Liver (tissue), 9 donors: Measurements from ENCODE around the gene ABRACL. TPM values are rescaled to one million over a fixed set of nuclear protein-coding genes. Genes with fewer than 3 reads are reported as not detected.
"Not testable (repeated sequence)": the region's sequence is repeated elsewhere in the genome, so short reads cannot be mapped to it uniquely, and the experiment has no call there.

ENCODE experiments used
- DNase-seq: peaks from one replicate; pipeline ENCODE4 v3.0.0-alpha.2; 2017; ENCODE audit warnings: low spot score
- H3K27ac ChIP-seq, 2 donors: one replicate each; pipeline ENCODE4 v1.7.0; 2013; ENCODE audit warnings: inconsistent platforms in 2 of 2, low read length in 2 of 2, control low read depth in 1 of 2, low read depth in 1 of 2, mild to moderate bottlenecking in 1 of 2
- H3K27me3 ChIP-seq, 4 donors: one replicate each; pipeline versions ENCODE4 v1.6.1 to v1.7.0; 2013; ENCODE audit warnings: low read length in 3 of 4, inconsistent platforms in 1 of 4, mild to moderate bottlenecking in 1 of 4, moderate library complexity in 1 of 4; ENCODE audit not compliant: control insufficient read depth in 4 of 4, insufficient read depth in 4 of 4
- H3K36me3 ChIP-seq, 4 donors: one replicate each; pipeline versions ENCODE4 v1.6.1 to v1.7.0; 2013; ENCODE audit warnings: low read length in 3 of 4, mild to moderate bottlenecking in 3 of 4, low read depth in 1 of 4, moderate library complexity in 1 of 4; ENCODE audit not compliant: control insufficient read depth in 4 of 4, insufficient read depth in 3 of 4
- H3K4me1 ChIP-seq, 4 donors: one replicate each; pipeline versions ENCODE4 v1.6.1 to v1.7.0; 2013; ENCODE audit warnings: low read length in 3 of 4, mild to moderate bottlenecking in 3 of 4, moderate library complexity in 1 of 4; ENCODE audit not compliant: control insufficient read depth in 4 of 4, insufficient read depth in 4 of 4
- H3K4me3 ChIP-seq, 3 donors: one replicate each; pipeline versions ENCODE4 v1.6.1 to v1.7.0; 2013; ENCODE audit warnings: low read length in 3 of 3, control low read depth in 1 of 3, low read depth in 1 of 3, mild to moderate bottlenecking in 1 of 3
- H3K9ac ChIP-seq, 2 donors: one replicate each; pipeline ENCODE4 v1.7.0; 2013; ENCODE audit warnings: low read length in 2 of 2, mild to moderate bottlenecking in 2 of 2, moderate library complexity in 2 of 2, control low read depth in 1 of 2, low read depth in 1 of 2
- H3K9me3 ChIP-seq, 4 donors: one replicate each; pipeline versions ENCODE4 v1.6.1 to v1.7.0; 2013; ENCODE audit warnings: low read length in 3 of 4; ENCODE audit not compliant: control insufficient read depth in 4 of 4
- CTCF ChIP-seq: fragments of 150-350 bp; IDR thresholded peaks from 2 replicates; pipeline ENCODE4 v1.5.1; 2017; ENCODE audit warnings: improper control_type of control experiment, low read depth, low read length; ENCODE audit not compliant: missing input control
- EGR1 ChIP-seq, 2 donors: IDR thresholded peaks; 2 replicates each; pipeline ENCODE4 v1.6.1; 2016 to 2018; ENCODE audit warnings: antibody characterized with exemption in 2 of 2, low read depth in 2 of 2
- FOXA1 ChIP-seq: IDR thresholded peaks from 2 replicates; pipeline ENCODE4 v1.6.1; 2016; ENCODE audit warnings: antibody characterized with exemption
- FOXA2 ChIP-seq: IDR thresholded peaks from 2 replicates; pipeline ENCODE4 v1.6.1; 2016; ENCODE audit warnings: antibody characterized with exemption
- GABPA ChIP-seq, 2 donors: IDR thresholded peaks in 1 of 2; conservative IDR thresholded peaks in 1 of 2; 2 replicates each; pipeline ENCODE4 v1.6.1; 2016; ENCODE audit warnings: antibody characterized with exemption in 2 of 2, mild to moderate bottlenecking in 1 of 2, moderate library complexity in 1 of 2
- HNF4A ChIP-seq, 2 donors: conservative IDR thresholded peaks; 2 replicates each; pipeline ENCODE4 v1.6.1; 2016; ENCODE audit warnings: antibody characterized with exemption in 2 of 2, mild to moderate bottlenecking in 2 of 2
- HNF4G ChIP-seq: IDR thresholded peaks from 2 replicates; pipeline ENCODE4 v1.6.1; 2016; ENCODE audit warnings: antibody characterized with exemption
- JUND ChIP-seq, 2 donors: IDR thresholded peaks; 2 replicates each; pipeline ENCODE4 v1.6.1; 2016; ENCODE audit warnings: antibody characterized with exemption in 2 of 2
- NR2F2 ChIP-seq: IDR thresholded peaks from 2 replicates; pipeline ENCODE4 v1.6.1; 2016; ENCODE audit warnings: antibody characterized with exemption
- RAD21 ChIP-seq, 2 donors: IDR thresholded peaks; 2 replicates each; pipeline ENCODE4 v1.6.1; 2016; ENCODE audit warnings: antibody characterized with exemption in 2 of 2, mild to moderate bottlenecking in 2 of 2
- RXRA ChIP-seq, 2 donors: IDR thresholded peaks; 2 replicates each; pipeline ENCODE4 v1.6.1; 2017 to 2018; ENCODE audit warnings: antibody characterized with exemption in 2 of 2, mild to moderate bottlenecking in 1 of 2
- SP1 ChIP-seq: IDR thresholded peaks from 2 replicates; pipeline ENCODE4 v1.6.1; 2018; ENCODE audit warnings: antibody characterized with exemption, mild to moderate bottlenecking
- TAF1 ChIP-seq: conservative IDR thresholded peaks from 2 replicates; pipeline ENCODE4 v1.6.1; 2016; ENCODE audit warnings: antibody characterized with exemption, mild to moderate bottlenecking
- YY1 ChIP-seq: IDR thresholded peaks from 2 replicates; pipeline ENCODE4 v1.6.1; 2016; ENCODE audit warnings: antibody characterized with exemption, mild to moderate bottlenecking
- ZBTB33 ChIP-seq: IDR thresholded peaks from 2 replicates; pipeline ENCODE4 v1.6.1; 2016; ENCODE audit warnings: antibody characterized with exemption
- WGBS: extraction: QIAGEN DNeasy Blood & Tissue Kit; methylation state at CpG from one replicate; pipeline ENCODE4 v1.1.7; 2013; 5-methylcytosine and 5-hydroxymethylcytosine counted together
- polyA plus RNA-seq, 2 donors: library from polyadenylated mRNA; stranded (reverse) in 1 of 2; unstranded in 1 of 2; fragments of 200-250 nt in 1 of 2; fragments of >200 nt in 1 of 2; fragmentation: Nextera tagmentation in 1 of 2; extraction: Ambion mirVana in 1 of 2; gene quantifications; one replicate each; pipeline versions ENCODE4 v1.2.1 to v1.2.3, GENCODE V29; 2013 to 2015
- total RNA-seq, 2 donors: library from RNA; depleted of rRNA; stranded (reverse); fragments of >200 nt; gene quantifications; one replicate each; pipeline ENCODE4 v1.2.3, GENCODE V29; 2014
- TF ChIP-seq, protein P1 (sequence below): IDR thresholded peaks from 2 replicates; pipeline ENCODE4 v1.6.1; 2016; ENCODE audit warnings: antibody characterized with exemption
- TF ChIP-seq, protein P2 (sequence below): IDR thresholded peaks from 2 replicates; pipeline ENCODE4 v1.6.1; 2016; ENCODE audit warnings: antibody characterized with exemption, mild to moderate bottlenecking
- TF ChIP-seq, protein P3 (sequence below): IDR thresholded peaks from 2 replicates; pipeline ENCODE4 v1.6.1; 2016; ENCODE audit warnings: antibody characterized with exemption
- donor health status: healthy.
- donor health status: healthy.
- donor health status: healthy.
- donor health status: healthy.
- donor health status: healthy.

The ABRACL gene
- total and polyA plus RNA-seq, 4 donors: 14.2 to 66.3 (median 26.8) TPM

GRCh38 chr6:138993410-138993809 lies 35.1 kb upstream of the ABRACL start:
- TF ChIP-seq YY1: peak; percentile 40
- TF ChIP-seq, protein P1, sequence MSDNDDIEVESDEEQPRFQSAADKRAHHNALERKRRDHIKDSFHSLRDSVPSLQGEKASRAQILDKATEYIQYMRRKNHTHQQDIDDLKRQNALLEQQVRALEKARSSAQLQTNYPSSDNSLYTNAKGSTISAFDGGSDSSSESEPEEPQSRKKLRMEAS: peak; percentile 39
- peak; percentile 89 for TF ChIP-seq RXRA (IDR thresholded peaks at IDR 0.05)
- peak; percentile 87 to 88 for TF ChIP-seq HNF4A (conservative IDR thresholded peaks at IDR 0.05)
- peak in 1 of 2 donors; percentile 58 for TF ChIP-seq JUND (IDR thresholded peaks at IDR 0.05)
- TF ChIP-seq ZBTB33: peak; percentile 35
- TF ChIP-seq SP1: peak; percentile 79
- TF ChIP-seq HNF4G: peak; percentile 25
- H3K4me3 ChIP-seq, H3K9me3 ChIP-seq, H3K27me3 ChIP-seq, H3K9ac ChIP-seq, DNase-seq, H3K27ac ChIP-seq, H3K36me3 ChIP-seq: not testable (repeated sequence)
- WGBS: 30% methylated on average over 1 of the region's 1 CpG
- H3K4me1 ChIP-seq: peaks cover 17 to 68% (median 57%) of the 10 kb centered on the region in 4 donors

GRCh38 chr6:138996524-138996923 lies 32.0 kb upstream of the ABRACL start:
- no peak overlapping the region for H3K27ac ChIP-seq
- H3K27me3 ChIP-seq: no peaks in the 10 kb centered on the region
- H3K4me1 ChIP-seq: peaks cover 15 to 50% (median 42%) of the 10 kb centered on the region in 4 donors
- H3K9me3 ChIP-seq: no peaks in the 10 kb centered on the region
- no peaks in the 10 kb centered on the region for H3K36me3 ChIP-seq
- H3K9ac ChIP-seq: no peak overlapping the region
- DNase-seq: no peak
- WGBS: 31% methylated on average over 3 of the region's 3 CpGs
- H3K4me3 ChIP-seq: no peak overlapping the region
- peak in 1 of 2 donors; percentile 21 for TF ChIP-seq RAD21 (IDR thresholded peaks at IDR 0.05)
- TF ChIP-seq NR2F2: no peak
- peak in 1 of 2 donors; percentile 66 for TF ChIP-seq EGR1 (IDR thresholded peaks at IDR 0.05; ENCODE audit: low read depth in 2 of 2)
- TF ChIP-seq CTCF: no peak
- peak; percentile 65 for TF ChIP-seq YY1
- TF ChIP-seq, protein P2, sequence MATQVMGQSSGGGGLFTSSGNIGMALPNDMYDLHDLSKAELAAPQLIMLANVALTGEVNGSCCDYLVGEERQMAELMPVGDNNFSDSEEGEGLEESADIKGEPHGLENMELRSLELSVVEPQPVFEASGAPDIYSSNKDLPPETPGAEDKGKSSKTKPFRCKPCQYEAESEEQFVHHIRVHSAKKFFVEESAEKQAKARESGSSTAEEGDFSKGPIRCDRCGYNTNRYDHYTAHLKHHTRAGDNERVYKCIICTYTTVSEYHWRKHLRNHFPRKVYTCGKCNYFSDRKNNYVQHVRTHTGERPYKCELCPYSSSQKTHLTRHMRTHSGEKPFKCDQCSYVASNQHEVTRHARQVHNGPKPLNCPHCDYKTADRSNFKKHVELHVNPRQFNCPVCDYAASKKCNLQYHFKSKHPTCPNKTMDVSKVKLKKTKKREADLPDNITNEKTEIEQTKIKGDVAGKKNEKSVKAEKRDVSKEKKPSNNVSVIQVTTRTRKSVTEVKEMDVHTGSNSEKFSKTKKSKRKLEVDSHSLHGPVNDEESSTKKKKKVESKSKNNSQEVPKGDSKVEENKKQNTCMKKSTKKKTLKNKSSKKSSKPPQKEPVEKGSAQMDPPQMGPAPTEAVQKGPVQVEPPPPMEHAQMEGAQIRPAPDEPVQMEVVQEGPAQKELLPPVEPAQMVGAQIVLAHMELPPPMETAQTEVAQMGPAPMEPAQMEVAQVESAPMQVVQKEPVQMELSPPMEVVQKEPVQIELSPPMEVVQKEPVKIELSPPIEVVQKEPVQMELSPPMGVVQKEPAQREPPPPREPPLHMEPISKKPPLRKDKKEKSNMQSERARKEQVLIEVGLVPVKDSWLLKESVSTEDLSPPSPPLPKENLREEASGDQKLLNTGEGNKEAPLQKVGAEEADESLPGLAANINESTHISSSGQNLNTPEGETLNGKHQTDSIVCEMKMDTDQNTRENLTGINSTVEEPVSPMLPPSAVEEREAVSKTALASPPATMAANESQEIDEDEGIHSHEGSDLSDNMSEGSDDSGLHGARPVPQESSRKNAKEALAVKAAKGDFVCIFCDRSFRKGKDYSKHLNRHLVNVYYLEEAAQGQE: no peak
- TF ChIP-seq, protein P3, sequence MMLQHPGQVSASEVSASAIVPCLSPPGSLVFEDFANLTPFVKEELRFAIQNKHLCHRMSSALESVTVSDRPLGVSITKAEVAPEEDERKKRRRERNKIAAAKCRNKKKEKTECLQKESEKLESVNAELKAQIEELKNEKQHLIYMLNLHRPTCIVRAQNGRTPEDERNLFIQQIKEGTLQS: no peak
- no peak for TF ChIP-seq TAF1
- TF ChIP-seq JUND (IDR thresholded peaks at IDR 0.05): peak in 1 of 2 donors; percentile 80
- peak; percentile 60 for TF ChIP-seq FOXA2
- peak; percentile 48 for TF ChIP-seq FOXA1
- TF ChIP-seq SP1: peak; percentile 51
- TF ChIP-seq RXRA (IDR thresholded peaks at IDR 0.05): peak; percentile 35 to 69
- TF ChIP-seq GABPA (IDR thresholded peaks at IDR 0.05 in 1 of 2, conservative IDR thresholded peaks at IDR 0.05 in 1 of 2): no peak
- TF ChIP-seq ZBTB33: peak; percentile 21
- peak; percentile 49 for TF ChIP-seq HNF4G
- TF ChIP-seq, protein P1: peak; percentile 34
- TF ChIP-seq HNF4A (conservative IDR thresholded peaks at IDR 0.05): peak; percentile 91 to 95
